Left lung (tissue), 10 donors: ENCODE results near the gene TRIP12. TPM values are rescaled to one million over a fixed set of nuclear protein-coding genes. Genes with fewer than 3 reads are reported as not detected.
"Not testable (repeated sequence)": the region's sequence is repeated elsewhere in the genome, so short reads cannot be mapped to it uniquely, and the experiment has no call there.

Experiments
- ATAC-seq: fragments of 200-7000 bp; cut with Tn5 transposase; one replicate; pipeline ENCODE4 v1.9.1; 2020; ENCODE audit warnings: moderate library complexity
- DNase-seq, 4 donors: peaks; one replicate each; pipeline ENCODE4 v3.0.0-alpha.2; 2013 to 2020
- H3K27ac ChIP-seq, 2 donors: fragments of 200-600 bp; sonication (generic) in 1 of 2; one replicate each; pipeline versions ENCODE4 v1.5.0 to v1.8.0; 2020 to 2021
- H3K27me3 ChIP-seq, 2 donors: fragments of 200-600 bp; sonication (generic) in 1 of 2; one replicate each; pipeline versions ENCODE4 v1.5.0 to v1.8.0; 2020 to 2021
- H3K36me3 ChIP-seq, 2 donors: fragments of 200-600 bp; sonication (generic) in 1 of 2; one replicate each; pipeline versions ENCODE4 v1.5.0 to v1.8.0; 2020 to 2021
- H3K4me1 ChIP-seq, 2 donors: fragments of 200-600 bp; one replicate each; pipeline ENCODE4 v1.8.0; 2021
- H3K4me3 ChIP-seq, 2 donors: fragments of 200-600 bp; sonication (generic) in 1 of 2; one replicate each; pipeline versions ENCODE4 v1.5.0 to v1.8.0; 2020 to 2021; ENCODE audit warnings: mild to moderate bottlenecking in 1 of 2
- H3K9me3 ChIP-seq, 2 donors: fragments of 200-600 bp; sonication (generic) in 1 of 2; one replicate each; pipeline versions ENCODE4 v1.5.0 to v1.8.0; 2020 to 2021
- intact Hi-C, 2 donors: fragments of 100-400 bp; cut with DNase I; formaldehyde crosslinking; loops; one replicate each; pipeline versions ENCODE4 v1.11.2 to v1.14.2; 2022
- polyA plus RNA-seq, 6 donors: library from polyadenylated mRNA; unstranded; fragments of 120-200 nt; gene quantifications; one replicate each; pipeline ENCODE4 v1.2.1, GENCODE V29; 2013; ENCODE audit not compliant: insufficient read length in 6 of 6
- total RNA-seq, 2 donors: library from RNA; stranded (reverse); fragmentation: NEBNext Ultra II Directional; extraction: Animal tissue kit (Norgen Biotek cat#: 25700); gene quantifications; one replicate each; pipeline ENCODE4 v1.2.1, GENCODE V29; 2021
- TF ChIP-seq, protein P1 (sequence below), 2 donors: fragments of 200-600 bp; sonication (generic) in 1 of 2; IDR thresholded peaks; one replicate each; pipeline versions ENCODE4 v1.5.0 to v1.8.0; 2021; ENCODE audit warnings: antibody characterized with exemption in 2 of 2
- donor health status: DM: no; HTN: yes; CAD: no.
- donor health status: DM: no; HTN: no; CAD: no.

TRIP12 gene
- total and polyA plus RNA-seq, 8 donors, result 166 to 234 (median 179) TPM

GRCh38 chr2:229795058-229795457 lies 126.8 kb downstream of the TRIP12 start:
- H3K36me3 ChIP-seq, result peaks cover 3 to 100% of the 10 kb centered on the region in 2 donors
- H3K9me3 ChIP-seq, result no peaks in the 10 kb centered on the region
- no peaks in the 10 kb centered on the region for H3K27me3 ChIP-seq
- DNase-seq, result no peak
- intact Hi-C loops, result no loop called here
- H3K4me3 ChIP-seq, result no peak overlapping the region
- TF ChIP-seq, protein P1, sequence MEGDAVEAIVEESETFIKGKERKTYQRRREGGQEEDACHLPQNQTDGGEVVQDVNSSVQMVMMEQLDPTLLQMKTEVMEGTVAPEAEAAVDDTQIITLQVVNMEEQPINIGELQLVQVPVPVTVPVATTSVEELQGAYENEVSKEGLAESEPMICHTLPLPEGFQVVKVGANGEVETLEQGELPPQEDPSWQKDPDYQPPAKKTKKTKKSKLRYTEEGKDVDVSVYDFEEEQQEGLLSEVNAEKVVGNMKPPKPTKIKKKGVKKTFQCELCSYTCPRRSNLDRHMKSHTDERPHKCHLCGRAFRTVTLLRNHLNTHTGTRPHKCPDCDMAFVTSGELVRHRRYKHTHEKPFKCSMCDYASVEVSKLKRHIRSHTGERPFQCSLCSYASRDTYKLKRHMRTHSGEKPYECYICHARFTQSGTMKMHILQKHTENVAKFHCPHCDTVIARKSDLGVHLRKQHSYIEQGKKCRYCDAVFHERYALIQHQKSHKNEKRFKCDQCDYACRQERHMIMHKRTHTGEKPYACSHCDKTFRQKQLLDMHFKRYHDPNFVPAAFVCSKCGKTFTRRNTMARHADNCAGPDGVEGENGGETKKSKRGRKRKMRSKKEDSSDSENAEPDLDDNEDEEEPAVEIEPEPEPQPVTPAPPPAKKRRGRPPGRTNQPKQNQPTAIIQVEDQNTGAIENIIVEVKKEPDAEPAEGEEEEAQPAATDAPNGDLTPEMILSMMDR (IDR thresholded peaks at IDR 0.05), result no peak
- no peak for ATAC-seq
- H3K4me1 ChIP-seq, result no peaks in the 10 kb centered on the region
- H3K27ac ChIP-seq, result no peak overlapping the region

DNA sequence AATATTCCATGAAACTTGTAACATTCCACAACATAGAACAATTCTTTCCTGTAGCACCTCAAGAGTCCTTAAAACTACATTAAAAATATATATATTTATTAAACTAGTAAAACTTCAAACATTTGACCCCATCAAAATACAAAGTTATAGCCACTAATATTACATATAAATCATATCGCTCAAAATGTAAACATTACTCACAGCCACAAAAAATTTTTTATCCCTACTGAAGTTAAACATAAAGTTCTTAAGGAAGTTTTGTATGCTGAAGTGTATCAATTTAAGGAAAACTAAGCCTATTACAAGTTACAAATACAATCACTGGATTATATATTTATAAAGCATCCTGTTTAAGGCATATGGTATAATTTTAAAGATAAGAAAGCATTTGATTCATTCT lies 127.2 kb downstream of the TRIP12 start:
- DNase-seq, result no peak
- ATAC-seq, result no peak
- TF ChIP-seq, protein P1 (IDR thresholded peaks at IDR 0.05), result no peak

DNA sequence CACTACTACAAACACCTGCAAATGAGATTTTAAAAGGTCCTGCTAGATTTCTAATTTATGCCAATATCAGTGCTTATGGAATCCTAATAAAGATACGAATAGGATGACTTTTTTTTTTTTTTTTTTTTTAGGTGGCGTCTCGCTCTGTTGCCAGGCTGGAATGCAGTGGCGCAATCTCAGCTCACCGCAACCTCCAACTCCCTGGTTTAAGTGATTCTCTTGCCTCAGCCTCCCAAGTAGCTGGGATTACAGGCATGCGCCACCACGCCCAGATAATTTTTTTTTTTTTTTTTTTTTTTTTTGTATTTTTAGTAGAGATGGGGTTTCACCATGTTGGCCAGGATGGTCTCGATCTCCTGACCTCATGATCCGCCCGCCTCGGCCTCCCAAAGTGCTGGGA lies 135.5 kb downstream of the TRIP12 start:
- H3K27ac ChIP-seq, H3K4me3 ChIP-seq, H3K4me1 ChIP-seq, H3K9me3 ChIP-seq, H3K27me3 ChIP-seq, DNase-seq, intact Hi-C loops, ATAC-seq: not testable (repeated sequence)
- peaks cover 0 to 93% of the 10 kb centered on the region in 2 donors for H3K36me3 ChIP-seq

More for the DNA sequence above, 127.2 kb downstream of the TRIP12 start:
- Histone ChIP-seq H3K36me3 (peaks cover 3 to 100% of the 10 kb centered on the region in 2 donors), H3K27ac (no peak overlapping the region), H3K4me3 (no peak overlapping the region), H3K27me3 (no peaks in the 10 kb centered on the region), H3K4me1 (no peaks in the 10 kb centered on the region), H3K9me3 (no peaks in the 10 kb centered on the region)
- intact Hi-C loops, result no loop called here

GRCh38 chr2:229784791-229785190 lies 137.0 kb downstream of the TRIP12 start:
- no peaks in the 10 kb centered on the region for H3K9me3 ChIP-seq
- no peak overlapping the region for H3K4me3 ChIP-seq
- no peak for ATAC-seq
- no peaks in the 10 kb centered on the region for H3K27me3 ChIP-seq
- H3K27ac ChIP-seq, result no peak overlapping the region
- no peak for DNase-seq
- no peaks in the 10 kb centered on the region for H3K4me1 ChIP-seq
- peaks cover 0 to 86% of the 10 kb centered on the region in 2 donors for H3K36me3 ChIP-seq
- TF ChIP-seq, protein P1 (IDR thresholded peaks at IDR 0.05), result no peak
- intact Hi-C loops, result no loop called here

GRCh38 chr2:229783108-229783721 lies 138.6 kb downstream of the TRIP12 start:
- no peak overlapping the region for H3K27ac ChIP-seq
- no peaks in the 10 kb centered on the region for H3K9me3 ChIP-seq
- ATAC-seq (no peak), DNase-seq (no peak)
- no peak overlapping the region for H3K4me3 ChIP-seq
- no peaks in the 10 kb centered on the region for H3K4me1 ChIP-seq
- intact Hi-C loops, result no loop called here
- no peaks in the 10 kb centered on the region for H3K27me3 ChIP-seq
- H3K36me3 ChIP-seq, result peaks cover 0 to 86% of the 10 kb centered on the region in 2 donors
- TF ChIP-seq, protein P1 (IDR thresholded peaks at IDR 0.05), result no peak
